ENCODE measurements around the gene TSEN54. TPM values are rescaled to one million over a fixed set of nuclear protein-coding genes. Genes with fewer than 3 reads are reported as not detected.

Gene TSEN54
- total and polyA plus RNA-seq, 2 experiments from 2014 or later: 45.9 to 62.5 TPM

GRCh38 chr17:75480281-75480680 lies 36.0 kb upstream of the TSEN54 start:
- Histone ChIP-seq H3K27ac (ENCODE audit: low read depth) (no peak overlapping the region), H3F3A (replicated peaks; ENCODE audit: low read depth) (no peaks in the 10 kb centered on the region), H3K4me3 (no peak overlapping the region), H3K27me3 (ENCODE audit: insufficient read depth) (no peaks in the 10 kb centered on the region), H3K4me1 (ENCODE audit: insufficient read depth) (peaks cover 5% of the 10 kb centered on the region; the same call in 1 of the 2 replicates), H4K20me1 (replicated peaks; ENCODE audit: insufficient read depth) (no peaks in the 10 kb centered on the region; the same call in 1 of the 2 replicates), H3K9me2 (ENCODE audit: insufficient read depth) (no peaks in the 10 kb centered on the region), H3K36me3 (ENCODE audit: insufficient read depth) (no peaks in the 10 kb centered on the region), H3K4me2 (no peak overlapping the region), H2AFZ (no peak overlapping the region), H3K79me2 (replicated peaks; ENCODE audit: insufficient read depth) (no peaks in the 10 kb centered on the region)
- 0 out of 3 replicates have a peak, but pooled peaks cover 2% of the 10 kb centered on the region for H3K36me3 Mint-ChIP-seq (ENCODE audit: low read depth)
- peak overlapping the region; percentile 13; the same call in 1 of the 2 replicates for H3K27ac Mint-ChIP-seq
- no peak overlapping the region for H3K4me3 Mint-ChIP-seq
- H3K4me1 Mint-ChIP-seq: peaks cover 7% of the 10 kb centered on the region
- no peaks in the 10 kb centered on the region for H3K9me3 Mint-ChIP-seq
- ATAC-seq: no peak
- TF ChIP-seq NANOG (IDR thresholded peaks at IDR 0.05; ENCODE audit: borderline replicate concordance): no peak
- no peak for TF ChIP-seq EZH2 (IDR thresholded peaks at IDR 0.05; ENCODE audit: low read depth, unreplicated experiment)
- no peak for TF ChIP-seq JUNB (IDR thresholded peaks at IDR 0.05; ENCODE audit: unreplicated experiment)
- no peak for TF ChIP-seq ZNF114 (CRISPR knock-in tag; IDR thresholded peaks at IDR 0.05)
- TF ChIP-seq, protein P1, sequence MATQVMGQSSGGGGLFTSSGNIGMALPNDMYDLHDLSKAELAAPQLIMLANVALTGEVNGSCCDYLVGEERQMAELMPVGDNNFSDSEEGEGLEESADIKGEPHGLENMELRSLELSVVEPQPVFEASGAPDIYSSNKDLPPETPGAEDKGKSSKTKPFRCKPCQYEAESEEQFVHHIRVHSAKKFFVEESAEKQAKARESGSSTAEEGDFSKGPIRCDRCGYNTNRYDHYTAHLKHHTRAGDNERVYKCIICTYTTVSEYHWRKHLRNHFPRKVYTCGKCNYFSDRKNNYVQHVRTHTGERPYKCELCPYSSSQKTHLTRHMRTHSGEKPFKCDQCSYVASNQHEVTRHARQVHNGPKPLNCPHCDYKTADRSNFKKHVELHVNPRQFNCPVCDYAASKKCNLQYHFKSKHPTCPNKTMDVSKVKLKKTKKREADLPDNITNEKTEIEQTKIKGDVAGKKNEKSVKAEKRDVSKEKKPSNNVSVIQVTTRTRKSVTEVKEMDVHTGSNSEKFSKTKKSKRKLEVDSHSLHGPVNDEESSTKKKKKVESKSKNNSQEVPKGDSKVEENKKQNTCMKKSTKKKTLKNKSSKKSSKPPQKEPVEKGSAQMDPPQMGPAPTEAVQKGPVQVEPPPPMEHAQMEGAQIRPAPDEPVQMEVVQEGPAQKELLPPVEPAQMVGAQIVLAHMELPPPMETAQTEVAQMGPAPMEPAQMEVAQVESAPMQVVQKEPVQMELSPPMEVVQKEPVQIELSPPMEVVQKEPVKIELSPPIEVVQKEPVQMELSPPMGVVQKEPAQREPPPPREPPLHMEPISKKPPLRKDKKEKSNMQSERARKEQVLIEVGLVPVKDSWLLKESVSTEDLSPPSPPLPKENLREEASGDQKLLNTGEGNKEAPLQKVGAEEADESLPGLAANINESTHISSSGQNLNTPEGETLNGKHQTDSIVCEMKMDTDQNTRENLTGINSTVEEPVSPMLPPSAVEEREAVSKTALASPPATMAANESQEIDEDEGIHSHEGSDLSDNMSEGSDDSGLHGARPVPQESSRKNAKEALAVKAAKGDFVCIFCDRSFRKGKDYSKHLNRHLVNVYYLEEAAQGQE (IDR thresholded peaks at IDR 0.05; ENCODE audit: unreplicated experiment): no peak
- no peak for TF ChIP-seq STAT1 (IDR thresholded peaks at IDR 0.05; ENCODE audit: unreplicated experiment)
- TF ChIP-seq ZNF462 (CRISPR knock-in tag; IDR thresholded peaks at IDR 0.05): no peak
- no peak for TF ChIP-seq CREB1 (CRISPR knock-in tag; IDR thresholded peaks at IDR 0.05; ENCODE audit: low read depth)
- TF ChIP-seq CTCF (conservative IDR thresholded peaks at IDR 0.05; ENCODE audit: low read depth in 2 of 2): no peak
- no peak for TF ChIP-seq ETS1 (IDR thresholded peaks at IDR 0.05)
- no peak for TF ChIP-seq POLR2AphosphoS5 (IDR thresholded peaks at IDR 0.05; ENCODE audit: low read depth)
- TF ChIP-seq EZH2phosphoT487 (IDR thresholded peaks at IDR 0.05; ENCODE audit: unreplicated experiment): no peak
- TF ChIP-seq ZNF331 (CRISPR knock-in tag; IDR thresholded peaks at IDR 0.05; ENCODE audit: low read depth): no peak
- DNase-seq (ENCODE audit: low spot score): no peak
- peaks cover 15% of the 10 kb centered on the region for H3K27me3 Mint-ChIP-seq (ENCODE audit: insufficient read depth, low read depth, poor library complexity)

Measured in GM23338 (cell line).